Ureter (tissue), 1 donor: Measurements from ENCODE around the gene OR2W3. TPM values are rescaled to one million over a fixed set of nuclear protein-coding genes. Genes with fewer than 3 reads are reported as not detected.

Source experiments
- DNase-seq: peaks from one replicate; pipeline ENCODE4 v3.0.0-alpha.2; 2020; ENCODE audit warnings: low spot score
- total RNA-seq: library from RNA; stranded (reverse); gene quantifications from one replicate; pipeline ENCODE4 v1.2.4, GENCODE V29; 2023
- donor health status: DM: yes; HTN: yes; CAD: no.

The OR2W3 gene
- total RNA-seq, 1 donor from 2014 or later, result not detected

DNA sequence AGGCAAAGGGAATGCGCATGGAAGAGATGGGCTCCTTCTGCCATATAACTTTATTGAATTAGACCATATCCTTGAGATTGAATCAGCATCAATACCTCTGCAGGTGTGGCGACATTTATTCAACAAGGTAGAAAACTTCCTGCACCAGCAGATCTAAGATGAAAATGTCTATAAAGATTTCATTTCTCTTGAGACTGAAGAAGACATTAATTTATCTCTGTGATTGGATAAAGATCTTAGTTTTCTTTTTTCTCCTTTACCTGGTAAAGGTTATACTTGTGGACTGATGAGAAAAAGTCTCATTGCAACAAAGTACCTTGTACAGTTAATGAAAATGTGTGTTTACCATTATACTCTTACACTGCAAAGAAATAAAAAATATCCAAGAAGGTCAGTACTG is 24.6 kb downstream of the OR2W3 start, which contains the start of gene OR2T8:
TSS of gene OR2T8 (plus strand) at position 301 of the 400 bp plus-strand sequence. CDS start 766 bp downstream, outside the sequence.
- no peak for DNase-seq

DNA sequence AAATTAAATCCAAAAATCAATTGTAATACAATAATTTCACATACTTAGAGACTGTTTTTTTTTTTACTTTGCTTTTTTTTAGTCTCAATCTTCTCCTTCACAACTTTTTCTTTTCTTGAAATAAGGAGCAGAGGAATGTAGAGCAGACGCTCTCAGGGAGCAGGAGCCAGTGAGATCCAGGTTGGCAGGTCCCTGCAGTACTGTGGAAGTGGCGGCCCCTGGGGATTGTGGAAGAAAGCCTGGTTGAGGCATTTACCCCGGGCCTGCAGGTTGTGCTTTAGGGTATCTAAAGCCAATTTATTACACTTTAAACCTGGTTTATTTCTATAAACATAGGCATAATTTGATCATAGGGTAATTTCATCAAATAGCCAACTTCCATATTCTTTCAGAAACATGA is 28.6 kb downstream of the OR2W3 start:
- no peak for DNase-seq

DNA sequence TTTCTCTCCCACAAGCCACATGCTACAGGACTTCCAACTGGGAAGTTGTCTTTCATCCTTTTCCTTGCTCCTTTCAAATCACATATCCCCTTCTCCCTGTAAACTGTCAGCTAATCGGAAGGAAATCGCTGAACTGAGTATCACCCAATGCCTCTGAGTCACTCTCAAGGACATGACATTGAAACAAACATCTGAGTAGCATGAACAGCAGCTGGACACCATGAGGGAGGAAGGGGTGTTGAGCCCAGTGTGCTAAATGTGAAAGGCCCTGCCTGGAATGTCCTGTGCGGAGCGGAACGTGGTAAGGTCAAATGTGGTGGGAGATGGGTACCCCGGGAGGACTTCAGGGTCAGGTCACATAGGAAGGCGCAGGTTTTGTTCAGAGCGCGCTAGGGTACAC is 29.5 kb downstream of the OR2W3 start, which contains the start of gene OR2AJ1:
TSS of gene OR2AJ1 (plus strand) at position 22 of the 400 bp plus-strand sequence. CDS start 8,880 bp downstream, outside the sequence.
- no peak for DNase-seq

DNA sequence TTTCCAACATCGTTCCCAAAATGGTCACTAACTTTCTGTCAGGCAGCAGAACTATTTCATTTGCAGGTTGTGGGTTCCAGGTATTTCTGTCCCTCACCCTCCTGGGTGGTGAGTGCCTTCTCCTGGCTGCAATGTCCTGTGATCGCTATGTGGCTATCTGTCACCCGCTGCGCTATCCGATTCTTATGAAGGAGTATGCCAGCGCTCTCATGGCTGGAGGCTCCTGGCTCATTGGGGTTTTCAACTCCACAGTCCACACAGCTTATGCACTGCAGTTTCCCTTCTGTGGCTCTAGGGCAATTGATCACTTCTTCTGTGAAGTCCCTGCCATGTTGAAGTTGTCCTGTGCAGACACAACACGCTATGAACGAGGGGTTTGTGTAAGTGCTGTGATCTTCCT is 38.6 kb downstream of the OR2W3 start:
- no peak for DNase-seq

DNA sequence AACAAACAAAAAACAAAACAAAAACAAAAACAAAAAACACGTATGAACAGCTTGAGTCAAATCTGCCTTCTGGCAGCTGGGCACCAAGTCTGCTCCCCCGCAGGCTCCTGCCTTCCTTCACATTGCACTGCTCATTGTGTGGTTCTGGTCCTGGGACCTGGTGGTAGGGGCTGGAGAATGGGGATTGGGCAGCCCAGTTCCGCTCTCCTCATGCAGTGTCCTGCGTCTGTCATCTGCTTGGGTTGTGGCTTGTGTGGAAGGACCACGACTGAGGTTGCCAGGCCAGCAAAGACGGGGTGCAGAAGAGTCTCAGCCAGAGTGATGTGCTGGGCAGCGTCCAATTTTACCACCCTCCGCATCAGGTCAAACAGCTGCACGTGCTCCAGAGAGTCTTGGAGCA is 40.4 kb downstream of the OR2W3 start:
- DNase-seq, result no peak

DNA sequence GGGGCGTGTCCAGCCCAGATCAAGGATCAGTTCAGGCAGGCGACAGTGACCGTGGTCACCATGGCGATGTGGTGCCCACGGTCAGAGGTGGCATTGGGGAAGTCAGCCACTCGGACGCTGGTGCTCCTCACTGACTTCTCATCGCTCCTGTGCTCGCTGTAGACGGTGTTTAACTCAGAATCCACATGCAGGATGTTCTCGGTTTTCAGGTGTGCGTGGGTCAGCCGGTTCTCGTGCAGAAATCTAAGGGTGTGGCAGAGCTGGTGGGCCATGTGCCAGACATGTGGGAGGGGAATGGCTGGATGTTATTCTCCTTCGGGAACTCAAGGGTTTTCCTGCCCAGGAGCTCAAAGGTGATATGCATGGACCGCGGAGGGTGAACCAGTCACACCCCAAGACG is 41.0 kb downstream of the OR2W3 start:
- DNase-seq, result no peak

DNA sequence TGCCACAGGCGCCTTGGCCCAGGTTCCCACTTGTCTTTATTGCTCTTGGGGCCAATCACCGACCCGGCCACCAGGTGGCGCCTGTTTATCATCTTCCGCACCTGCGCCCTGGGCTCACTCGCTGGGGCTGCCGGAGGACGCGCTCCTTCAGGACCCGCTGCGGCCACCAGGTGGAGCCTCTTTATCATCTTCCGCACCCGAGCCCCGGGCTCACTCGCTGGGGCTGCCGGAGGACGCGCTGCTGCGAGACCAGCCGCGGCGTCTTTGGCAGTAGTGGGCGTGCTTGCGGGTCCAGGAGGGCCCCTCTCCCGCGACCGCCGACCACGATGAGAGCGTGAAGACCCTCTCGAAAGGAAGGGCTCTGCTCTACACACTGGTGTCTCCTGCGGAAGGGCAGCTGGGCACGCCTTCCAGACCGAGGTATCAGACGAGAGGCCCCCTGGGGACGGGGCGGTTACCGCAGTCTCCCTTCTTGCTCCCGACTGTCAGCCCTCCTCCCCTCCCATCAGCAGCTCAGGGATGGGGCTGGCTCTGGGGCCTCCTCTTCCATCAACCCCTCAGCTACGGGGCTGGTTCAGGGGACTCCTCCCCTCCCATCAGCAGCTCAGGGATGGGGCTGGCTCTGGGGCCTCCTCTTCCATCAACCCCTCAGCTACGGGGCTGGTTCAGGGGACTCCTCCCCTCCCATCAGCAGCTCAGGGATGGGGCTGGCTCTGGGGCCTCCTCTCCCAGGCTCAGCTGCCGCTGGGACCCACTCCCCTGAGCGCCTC is 41.8 kb downstream of the OR2W3 start:
- peak; percentile 54 for DNase-seq

DNA sequence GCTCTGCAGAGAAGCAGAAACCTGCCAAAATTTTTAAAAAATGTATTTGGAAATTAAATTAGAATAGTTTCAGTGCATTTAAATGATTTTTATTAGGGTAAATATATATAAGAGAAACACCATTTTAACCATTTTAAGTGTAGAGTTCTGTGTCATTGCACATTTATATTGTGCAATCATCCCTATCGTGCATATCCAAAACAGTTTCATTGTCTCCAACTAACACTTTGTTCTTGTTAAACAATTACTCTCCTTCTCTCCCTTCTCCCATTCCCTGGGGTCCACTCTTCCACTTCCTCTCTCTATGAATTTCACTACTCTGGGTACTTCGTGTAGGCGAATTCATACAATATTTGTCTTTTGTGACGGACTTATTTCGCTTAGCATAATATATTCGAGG is 47.2 kb downstream of the OR2W3 start:
- DNase-seq, result no peak

Other genes starting within 250 kb of the OR2W3 start
- gene OR13G1, start 215.8 kb upstream of the OR2W3 start, total RNA-seq, result not detected
- gene OR6F1, start 178.9 kb upstream of the OR2W3 start, total RNA-seq, result not detected
- gene OR14K1, start 157.0 kb upstream of the OR2W3 start, total RNA-seq, result not detected
- not detected for gene OR14A2, start 147.4 kb upstream of the OR2W3 start, total RNA-seq
- not detected for gene OR1C1, start 135.0 kb upstream of the OR2W3 start, total RNA-seq
- not detected for gene OR14A16, start 71.5 kb upstream of the OR2W3 start, total RNA-seq
- gene OR11L1, start 53.7 kb upstream of the OR2W3 start, total RNA-seq, result not detected
- 0.42 TPM for gene TRIM58, start 38.4 kb upstream of the OR2W3 start, total RNA-seq
- not detected for gene OR2T8, start 24.7 kb downstream of the OR2W3 start, total RNA-seq
- not detected for gene OR2AJ1, start 29.3 kb downstream of the OR2W3 start, total RNA-seq
- not detected for gene OR2L8, start 53.3 kb downstream of the OR2W3 start, total RNA-seq
- not detected for gene OR2AK2, start 69.6 kb downstream of the OR2W3 start, total RNA-seq
- not detected for gene OR2L5, start 118.1 kb downstream of the OR2W3 start, total RNA-seq
- 0.29 TPM for gene OR2L2, start 134.5 kb downstream of the OR2W3 start, total RNA-seq
- not detected for gene OR2L3, start 151.2 kb downstream of the OR2W3 start, total RNA-seq
- gene OR2L13, start 199.6 kb downstream of the OR2W3 start, total RNA-seq, result not detected
- gene OR2M5, start 249.6 kb downstream of the OR2W3 start, total RNA-seq, result not detected